MM.1S (cell line): Measurements from ENCODE around the gene POLN.

ENCODE experiments used
- EZH2 ChIP-seq: fragments of 300-600 bp; sonication (generic); optimal IDR thresholded peaks from 2 replicates; pipeline ENCODE3; 2017; ENCODE audit warnings: low read depth, mild to moderate bottlenecking, antibody characterized with exemption, low read length, mixed read lengths
- EZH2phosphoT487 ChIP-seq: fragments of 300-600 bp; sonication (generic); IDR thresholded peaks from 2 replicates; pipeline ENCODE4 v1.6.1; 2018; ENCODE audit warnings: antibody characterized with exemption, low read length
- TF ChIP-seq, protein P1 (sequence below): fragments of 300-600 bp; sonication (generic); IDR thresholded peaks from 2 replicates; pipeline ENCODE4 v1.5.1; 2016; ENCODE audit warnings: antibody characterized with exemption, low read length, mixed read lengths

DNA sequence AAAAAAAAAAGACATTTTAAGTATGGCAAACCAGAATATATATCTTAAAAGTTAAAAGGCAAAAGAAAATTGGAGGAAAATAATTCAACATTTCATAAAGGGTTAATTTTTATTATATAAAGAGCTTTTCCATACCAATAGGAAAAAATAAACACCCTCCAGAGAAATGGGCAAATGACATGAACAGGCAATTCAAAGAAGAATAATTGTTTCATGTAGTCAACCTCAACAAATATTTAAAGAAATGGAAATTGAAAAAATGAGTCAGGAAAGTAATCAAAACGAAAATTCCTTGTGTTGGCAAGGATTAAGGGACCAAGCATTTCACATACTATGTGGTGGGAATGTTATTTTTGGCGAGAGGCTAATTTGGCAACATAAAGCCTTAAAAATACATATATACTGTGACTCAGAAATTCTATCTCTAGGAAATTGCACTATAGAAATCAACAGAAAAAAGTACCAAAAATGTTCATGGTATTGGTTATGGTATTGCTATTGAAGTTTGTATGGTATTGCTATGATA is 87.6 kb downstream of the POLN start:
- TF ChIP-seq, protein P1, sequence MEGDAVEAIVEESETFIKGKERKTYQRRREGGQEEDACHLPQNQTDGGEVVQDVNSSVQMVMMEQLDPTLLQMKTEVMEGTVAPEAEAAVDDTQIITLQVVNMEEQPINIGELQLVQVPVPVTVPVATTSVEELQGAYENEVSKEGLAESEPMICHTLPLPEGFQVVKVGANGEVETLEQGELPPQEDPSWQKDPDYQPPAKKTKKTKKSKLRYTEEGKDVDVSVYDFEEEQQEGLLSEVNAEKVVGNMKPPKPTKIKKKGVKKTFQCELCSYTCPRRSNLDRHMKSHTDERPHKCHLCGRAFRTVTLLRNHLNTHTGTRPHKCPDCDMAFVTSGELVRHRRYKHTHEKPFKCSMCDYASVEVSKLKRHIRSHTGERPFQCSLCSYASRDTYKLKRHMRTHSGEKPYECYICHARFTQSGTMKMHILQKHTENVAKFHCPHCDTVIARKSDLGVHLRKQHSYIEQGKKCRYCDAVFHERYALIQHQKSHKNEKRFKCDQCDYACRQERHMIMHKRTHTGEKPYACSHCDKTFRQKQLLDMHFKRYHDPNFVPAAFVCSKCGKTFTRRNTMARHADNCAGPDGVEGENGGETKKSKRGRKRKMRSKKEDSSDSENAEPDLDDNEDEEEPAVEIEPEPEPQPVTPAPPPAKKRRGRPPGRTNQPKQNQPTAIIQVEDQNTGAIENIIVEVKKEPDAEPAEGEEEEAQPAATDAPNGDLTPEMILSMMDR, result no peak
- TF ChIP-seq EZH2 (no peak), EZH2phosphoT487 (no peak)
